T-helper 17 cell (primary cell): Measurements from ENCODE around the gene RHCG. TPM values are rescaled to one million over a fixed set of nuclear protein-coding genes. Genes with fewer than 3 reads are reported as not detected.

Experiments
- ATAC-seq: fragments of 150-1000 bp; cut with Tn5 transposase; 2 replicates; pipeline ENCODE4 v1.10.0; 2021; ENCODE audit warnings: mild to moderate bottlenecking, moderate library complexity
- DNase-seq, 3 donors: peaks; one replicate each; pipeline versions ENCODE4 v3.0.0 to v3.0.0-alpha.2; 2020 to 2021
- H3K9me3 ChIP-seq: one replicate; pipeline ENCODE4 v1.7.0; 2013; ENCODE audit warnings: low read length, mild to moderate bottlenecking; ENCODE audit not compliant: control insufficient read depth, poor library complexity, severe bottlenecking
- H3K27ac Mint-ChIP-seq: one replicate; pipeline ENCODE4 v1.8.0; 2022; ENCODE audit warnings: mild to moderate bottlenecking, moderate library complexity, mixed read lengths
- H3K27me3 Mint-ChIP-seq: one replicate; pipeline ENCODE4 v1.8.0; 2022; ENCODE audit warnings: mixed read lengths
- H3K36me3 Mint-ChIP-seq: one replicate; pipeline ENCODE4 v1.8.0; 2022; ENCODE audit warnings: low read depth, mixed read lengths
- H3K4me1 Mint-ChIP-seq: one replicate; pipeline ENCODE4 v1.8.0; 2022; ENCODE audit warnings: mild to moderate bottlenecking, mixed read lengths
- H3K4me3 Mint-ChIP-seq: one replicate; pipeline ENCODE4 v1.8.0; 2022; ENCODE audit warnings: mild to moderate bottlenecking, moderate library complexity, mixed read lengths
- total RNA-seq, 4 donors: library from RNA in 2 of 4; stranded (reverse) in 2 of 4; gene quantifications; one replicate each; pipeline ENCODE4 v1.2.3 and lab custom pipeline; 2022 to 2026

The RHCG gene
- total RNA-seq, 2 donors from 2014 or later, result not detected

- ATAC-seq, result no peak
- no peak for DNase-seq
- peaks cover 40% of the 10 kb centered on the region for H3K27me3 Mint-ChIP-seq
- H3K27ac Mint-ChIP-seq, result no peak overlapping the region
- H3K36me3 Mint-ChIP-seq, result no peaks in the 10 kb centered on the region
- H3K4me1 Mint-ChIP-seq, result no peaks in the 10 kb centered on the region
- H3K9me3 ChIP-seq, result no peaks in the 10 kb centered on the region
- H3K4me3 Mint-ChIP-seq, result no peak overlapping the region
Measured at GRCh38 chr15:89457086-89457485, 39.3 kb downstream of the RHCG start.

- Mint-ChIP-seq H3K36me3 (no peaks in the 10 kb centered on the region), H3K27me3 (peaks cover 39% of the 10 kb centered on the region), H3K27ac (no peak overlapping the region), H3K4me3 (no peak overlapping the region), H3K4me1 (no peaks in the 10 kb centered on the region)
- no peaks in the 10 kb centered on the region for H3K9me3 ChIP-seq
- ATAC-seq, result no peak
- no peak for DNase-seq
Measured at GRCh38 chr15:89455535-89455934, 40.8 kb downstream of the RHCG start.

- no peaks in the 10 kb centered on the region for H3K9me3 ChIP-seq
- Mint-ChIP-seq H3K4me1 (no peaks in the 10 kb centered on the region), H3K27me3 (peaks cover 54% of the 10 kb centered on the region), H3K4me3 (no peak overlapping the region), H3K27ac (no peak overlapping the region), H3K36me3 (no peaks in the 10 kb centered on the region)
- DNase-seq (no peak), ATAC-seq (no peak)
Measured at GRCh38 chr15:89452330-89452836, 44.0 kb downstream of the RHCG start.

GRCh38 chr15:89451846-89452245 lies 44.5 kb downstream of the RHCG start:
- no peak overlapping the region for H3K27ac Mint-ChIP-seq
- no peaks in the 10 kb centered on the region for H3K4me1 Mint-ChIP-seq
- no peaks in the 10 kb centered on the region for H3K9me3 ChIP-seq
- no peak overlapping the region for H3K4me3 Mint-ChIP-seq
- no peak for DNase-seq
- no peaks in the 10 kb centered on the region for H3K36me3 Mint-ChIP-seq
- H3K27me3 Mint-ChIP-seq, result peaks cover 58% of the 10 kb centered on the region
- no peak for ATAC-seq

- DNase-seq (no peak), ATAC-seq (no peak)
- Mint-ChIP-seq H3K36me3 (no peaks in the 10 kb centered on the region), H3K4me1 (no peaks in the 10 kb centered on the region), H3K27me3 (peaks cover 73% of the 10 kb centered on the region), H3K4me3 (no peak overlapping the region), H3K27ac (no peak overlapping the region)
- H3K9me3 ChIP-seq, result no peaks in the 10 kb centered on the region
Measured at GRCh38 chr15:89450076-89451006, 46.0 kb downstream of the RHCG start.

- H3K36me3 Mint-ChIP-seq, result no peaks in the 10 kb centered on the region
- H3K4me3 Mint-ChIP-seq, result no peak overlapping the region
- H3K4me1 Mint-ChIP-seq, result no peaks in the 10 kb centered on the region
- H3K27ac Mint-ChIP-seq, result no peak overlapping the region
- no peak for ATAC-seq
- DNase-seq, result no peak
- no peaks in the 10 kb centered on the region for H3K9me3 ChIP-seq
- H3K27me3 Mint-ChIP-seq, result peaks cover 83% of the 10 kb centered on the region
Measured at GRCh38 chr15:89448825-89449224, 47.6 kb downstream of the RHCG start.

- Mint-ChIP-seq H3K27me3 (peaks cover 84% of the 10 kb centered on the region), H3K36me3 (no peaks in the 10 kb centered on the region), H3K27ac (no peak overlapping the region), H3K4me3 (no peak overlapping the region), H3K4me1 (no peaks in the 10 kb centered on the region)
- H3K9me3 ChIP-seq, result no peaks in the 10 kb centered on the region
- ATAC-seq, result no peak
- DNase-seq, result no peak
Measured at GRCh38 chr15:89447676-89448075, 48.7 kb downstream of the RHCG start.

GRCh38 chr15:89446255-89446891 lies 50.0 kb downstream of the RHCG start:
- no peaks in the 10 kb centered on the region for H3K36me3 Mint-ChIP-seq
- H3K9me3 ChIP-seq, result no peaks in the 10 kb centered on the region
- ATAC-seq (no peak), DNase-seq (no peak)
- H3K27ac Mint-ChIP-seq, result no peak overlapping the region
- peaks cover 86% of the 10 kb centered on the region for H3K27me3 Mint-ChIP-seq
- no peak overlapping the region for H3K4me3 Mint-ChIP-seq
- peaks cover 4% of the 10 kb centered on the region for H3K4me1 Mint-ChIP-seq

- Mint-ChIP-seq H3K4me3 (no peak overlapping the region), H3K27me3 (peaks cover 83% of the 10 kb centered on the region), H3K27ac (no peak overlapping the region), H3K4me1 (peaks cover 4% of the 10 kb centered on the region), H3K36me3 (no peaks in the 10 kb centered on the region)
- DNase-seq (no peak), ATAC-seq (no peak)
- H3K9me3 ChIP-seq, result no peaks in the 10 kb centered on the region
Measured at GRCh38 chr15:89445518-89445917, 50.9 kb downstream of the RHCG start.

- H3K4me3 Mint-ChIP-seq, result no peak overlapping the region
- H3K36me3 Mint-ChIP-seq, result no peaks in the 10 kb centered on the region
- H3K27me3 Mint-ChIP-seq, result peaks cover 83% of the 10 kb centered on the region
- DNase-seq (no peak), ATAC-seq (no peak)
- peaks cover 4% of the 10 kb centered on the region for H3K4me1 Mint-ChIP-seq
- H3K27ac Mint-ChIP-seq, result no peak overlapping the region
- no peaks in the 10 kb centered on the region for H3K9me3 ChIP-seq
Measured at GRCh38 chr15:89444241-89445225, 51.9 kb downstream of the RHCG start.

- ATAC-seq, result no peak
- peaks cover 4% of the 10 kb centered on the region for H3K4me1 Mint-ChIP-seq
- no peak overlapping the region for H3K4me3 Mint-ChIP-seq
- H3K36me3 Mint-ChIP-seq, result no peaks in the 10 kb centered on the region
- H3K27me3 Mint-ChIP-seq, result peaks cover 83% of the 10 kb centered on the region
- DNase-seq, result no peak
- no peak overlapping the region for H3K27ac Mint-ChIP-seq
- no peaks in the 10 kb centered on the region for H3K9me3 ChIP-seq
Measured at GRCh38 chr15:89443581-89443980, 52.8 kb downstream of the RHCG start.

- ATAC-seq (no peak), DNase-seq (peak in 1 of 3 donors; percentile 11)
- Mint-ChIP-seq H3K27ac (no peak overlapping the region), H3K36me3 (no peaks in the 10 kb centered on the region), H3K4me3 (no peak overlapping the region), H3K27me3 (peaks cover 84% of the 10 kb centered on the region), H3K4me1 (peaks cover 4% of the 10 kb centered on the region)
- H3K9me3 ChIP-seq, result no peaks in the 10 kb centered on the region
Measured at GRCh38 chr15:89442671-89443307, 53.6 kb downstream of the RHCG start.
